Heart left ventricle (tissue), 16 donors: Measurements from ENCODE around the gene MEI1. TPM values are rescaled to one million over a fixed set of nuclear protein-coding genes. Genes with fewer than 3 reads are reported as not detected.

ENCODE experiments used
- ATAC-seq, 4 donors: fragments of 200-7000 bp; cut with Tn5 transposase; one replicate each; pipeline ENCODE4 v1.9.1; 2020 to 2022; ENCODE audit warnings: moderate library complexity in 4 of 4, mild to moderate bottlenecking in 3 of 4, moderate number of reproducible peaks in 1 of 4
- DNase-seq, 5 donors: peaks; one replicate each; pipeline ENCODE4 v3.0.0-alpha.2; 2020
- H3K27ac ChIP-seq, 12 donors: fragments of 200-600 bp; sonication (generic) in 4 of 12; one replicate each; pipeline versions ENCODE4 v1.5.0 to v1.8.0; 2016 to 2022; ENCODE audit warnings: mild to moderate bottlenecking in 2 of 12
- H3K27me3 ChIP-seq, 9 donors: fragments of 200-600 bp; sonication (generic) in 2 of 9; one replicate each; pipeline versions ENCODE4 v1.5.1 to v1.8.0; 2016 to 2022; ENCODE audit warnings: mild to moderate bottlenecking in 3 of 9
- H3K36me3 ChIP-seq, 9 donors: fragments of 200-600 bp; sonication (generic) in 2 of 9; one replicate each; pipeline versions ENCODE4 v1.5.0 to v1.8.0; 2018 to 2022; ENCODE audit warnings: mild to moderate bottlenecking in 2 of 9
- H3K4me1 ChIP-seq, 12 donors: fragments of 200-600 bp; sonication (generic) in 4 of 12; one replicate each; pipeline versions ENCODE4 v1.5.0 to v1.8.0; 2016 to 2022; ENCODE audit warnings: mild to moderate bottlenecking in 3 of 12
- H3K4me3 ChIP-seq, 12 donors: fragments of 200-600 bp; sonication (generic) in 4 of 12; one replicate each; pipeline versions ENCODE4 v1.5.0 to v1.8.0; 2017 to 2022; ENCODE audit warnings: mild to moderate bottlenecking in 9 of 12, moderate library complexity in 4 of 12
- H3K9me3 ChIP-seq, 12 donors: fragments of 200-600 bp; sonication (generic) in 4 of 12; one replicate each; pipeline versions ENCODE4 v1.5.0 to v1.8.0; 2016 to 2022; ENCODE audit warnings: mild to moderate bottlenecking in 1 of 12
- CTCF ChIP-seq, 12 donors: fragments of 200-600 bp; sonication (generic) in 4 of 12; IDR thresholded peaks; one replicate each; pipeline versions ENCODE4 v1.5.0 to v1.8.0; 2018 to 2022; ENCODE audit warnings: antibody characterized with exemption in 12 of 12, mild to moderate bottlenecking in 5 of 12
- POLR2A ChIP-seq, 2 donors: fragments of 450-650 bp; IDR thresholded peaks; one replicate each; pipeline ENCODE4 v1.6.1; 2017; ENCODE audit warnings: antibody characterized with exemption in 2 of 2, mild to moderate bottlenecking in 2 of 2, moderate library complexity in 2 of 2
- WGBS, 4 donors: extraction: QIAGEN DNeasy Blood & Tissue Kit in 2 of 4; methylation state at CpG; one replicate each; pipeline versions ENCODE4 v1.1.5 to v1.1.7; 2013 to 2018; 5-methylcytosine and 5-hydroxymethylcytosine counted together
- intact Hi-C, 10 donors: fragments of 100-400 bp; cut with DNase I; formaldehyde crosslinking; loops; one replicate each; pipeline versions ENCODE4 v1.11.1 to v1.14.2; 2022
- polyA plus RNA-seq, 2 donors: library from polyadenylated mRNA; stranded (reverse); fragments of 200-250 nt; gene quantifications; one replicate each; pipeline ENCODE4 v1.2.3, GENCODE V29; 2013
- total RNA-seq, 9 donors: library from RNA; depleted of rRNA in 2 of 9; stranded (reverse); fragments of >200 nt in 2 of 9; fragmentation: NEBNext Ultra II Directional in 3 of 9; extraction: Animal tissue kit (Norgen Biotek cat#: 25700) in 3 of 9; gene quantifications; one replicate each; pipeline versions ENCODE4 v1.1.0 to v1.2.4, GENCODE V29; 2016 to 2023
- donor health status: ischemic (EF 13 %, LVEDD 7.1; RV severe dilation, severe dysfunction).
- donor health status: healthy with polysubstance abuse.
- donor health status: DM: no; HTN: yes; CAD: no.
- donor health status: DM: no; HTN: no; CAD: no.
- donor health status: ischemic (EF 25% LVEDD 6.9; RV normal size, moderate dysfunction).
- donor health status: ischemic (EF 25% LVEDD 5.7; RV mildly dilated, moderate dysfunction).
- donor health status: healthy.
- donor health status: DM: yes; HTN: yes; CAD: no.
- donor health status: ischemic (EF 35%, LVEDD 5.7; RV mildly dilated, moderate dysfunction).
- donor health status: nonischemic (EF 11% LVEDD 7.7; RV severe dilation, severe dysfunction).
- donor health status: DM: yes; HTN: yes; CAD: no.
- donor health status: PGD.
- donor health status: ischemic (EF 29% LVEDD 5.4; RV normal size, mild dysfunction).
- donor health status: nonischemic (EF 23%, LVEDD 6.1; RV moderate dilation, normal function).

The MEI1 gene
- total and polyA plus RNA-seq, 11 donors, result 0.23 to 2.3 (median 0.54) TPM; not detected in 4

DNA sequence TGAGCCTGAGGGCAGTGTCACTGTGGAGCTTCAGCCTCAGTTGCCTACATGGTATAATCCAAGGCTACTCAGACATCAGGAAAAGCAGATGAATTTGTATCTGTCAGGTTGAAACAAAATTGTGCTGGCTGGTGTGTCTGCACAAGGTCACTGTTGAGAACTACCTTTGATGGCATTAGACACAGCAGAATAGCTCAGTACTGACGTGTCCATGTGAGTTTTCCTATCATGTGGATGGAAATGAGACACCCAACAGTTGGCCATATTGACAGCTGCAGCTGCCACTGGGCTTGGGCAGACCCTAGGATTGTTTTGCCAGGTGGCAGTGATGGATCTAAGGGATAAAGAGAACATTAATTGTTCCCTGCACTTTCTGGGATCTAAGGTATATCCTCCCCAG lies 116.9 kb downstream of the MEI1 start:
- Histone ChIP-seq H3K27ac (no peak overlapping the region), H3K27me3 (no peaks in the 10 kb centered on the region), H3K9me3 (no peaks in the 10 kb centered on the region), H3K4me3 (no peak overlapping the region), H3K36me3 (peaks cover 0 to 28% (median 19%) of the 10 kb centered on the region in 9 donors), H3K4me1 (no peaks in the 10 kb centered on the region)
- TF ChIP-seq POLR2A (IDR thresholded peaks at IDR 0.05) (no peak), CTCF (IDR thresholded peaks at IDR 0.05) (no peak)
- WGBS, 4 donors, result 92 to 95% (median 94%) methylated on average over 1 of the region's 1 CpG
- no peak for ATAC-seq
- intact Hi-C loops, result no loop called here
- no peak for DNase-seq

- Histone ChIP-seq H3K27ac (no peak overlapping the region), H3K36me3 (peaks cover 0 to 28% (median 14%) of the 10 kb centered on the region in 9 donors), H3K27me3 (no peaks in the 10 kb centered on the region), H3K9me3 (no peaks in the 10 kb centered on the region), H3K4me1 (no peaks in the 10 kb centered on the region), H3K4me3 (no peak overlapping the region)
- intact Hi-C loops, result no loop called here
- ATAC-seq (no peak), DNase-seq (no peak)
- 91 to 97% (median 95%) methylated on average over 2 of the region's 2 CpGs for whole genome bisulfite sequencing, 4 donors
- no peak for TF ChIP-seq POLR2A (IDR thresholded peaks at IDR 0.05)
- no peak for TF ChIP-seq CTCF (IDR thresholded peaks at IDR 0.05)
Observed at GRCh38 chr22:41816871-41817270, 117.6 kb downstream of the MEI1 start.

DNA sequence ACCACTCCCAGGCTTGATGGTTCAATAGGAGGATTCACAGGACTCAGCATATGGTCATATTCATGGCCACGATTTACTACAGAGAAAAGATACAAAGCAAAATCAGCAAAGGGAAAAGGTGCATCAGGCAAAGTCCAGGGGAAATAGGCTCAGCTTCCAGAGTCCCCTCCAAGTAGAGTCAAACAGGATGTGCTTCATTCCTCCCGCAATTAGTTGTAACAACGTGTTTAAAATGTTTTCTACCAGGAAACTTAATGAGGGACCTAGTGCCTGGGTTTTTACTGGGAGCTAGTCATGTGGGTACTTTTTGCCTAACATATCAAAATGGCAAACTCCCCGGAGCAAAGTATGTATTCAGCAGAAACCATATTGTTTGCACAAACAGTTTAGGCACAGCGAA lies 118.7 kb downstream of the MEI1 start:
- DNase-seq (no peak), ATAC-seq (no peak)
- no peaks in the 10 kb centered on the region for H3K27me3 ChIP-seq
- intact Hi-C loops, result no loop called here
- peaks cover 0 to 24% (median 10%) of the 10 kb centered on the region in 9 donors for H3K36me3 ChIP-seq
- no peak for TF ChIP-seq CTCF (IDR thresholded peaks at IDR 0.05)
- no peak for TF ChIP-seq POLR2A (IDR thresholded peaks at IDR 0.05)
- H3K4me3 ChIP-seq, result no peak overlapping the region
- H3K4me1 ChIP-seq, result no peaks in the 10 kb centered on the region
- WGBS, 4 donors, result 85 to 90% (median 87%) methylated on average over 5 of the region's 5 CpGs
- H3K27ac ChIP-seq, result no peak overlapping the region
- no peaks in the 10 kb centered on the region for H3K9me3 ChIP-seq

DNA sequence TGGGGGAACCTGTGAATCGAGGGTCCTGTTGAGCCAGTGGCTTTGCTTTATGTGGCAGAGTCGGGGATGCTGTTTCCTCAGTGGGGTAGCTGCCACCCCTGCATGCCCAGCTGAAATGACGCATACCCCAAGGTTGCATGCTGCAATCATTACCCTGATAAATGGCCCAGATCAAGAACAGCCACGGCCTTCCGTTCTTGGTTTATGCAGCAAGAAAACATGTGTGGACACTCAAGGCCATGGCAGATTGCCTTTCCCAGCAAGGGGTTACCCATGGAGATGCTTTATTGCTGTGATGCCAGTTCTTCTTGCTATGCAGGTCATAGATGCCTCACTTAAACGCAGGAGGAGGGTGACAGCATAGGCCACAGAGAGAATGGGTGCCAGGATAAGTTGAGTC lies 119.3 kb downstream of the MEI1 start:
- no peaks in the 10 kb centered on the region for H3K9me3 ChIP-seq
- DNase-seq (no peak), ATAC-seq (no peak)
- intact Hi-C loops, result no loop called here
- peaks cover 0 to 20% (median 10%) of the 10 kb centered on the region in 9 donors for H3K36me3 ChIP-seq
- WGBS, 4 donors, result 88 to 98% (median 90%) methylated on average over 6 of the region's 6 CpGs
- H3K4me3 ChIP-seq, result no peak overlapping the region
- H3K27ac ChIP-seq, result no peak overlapping the region
- TF ChIP-seq CTCF (IDR thresholded peaks at IDR 0.05), result no peak
- TF ChIP-seq POLR2A (IDR thresholded peaks at IDR 0.05), result no peak
- H3K27me3 ChIP-seq, result no peaks in the 10 kb centered on the region
- H3K4me1 ChIP-seq, result no peaks in the 10 kb centered on the region
